ENCODE results near the gene KCNJ10. TPM values are rescaled to one million over a fixed set of nuclear protein-coding genes. Genes with fewer than 3 reads are reported as not detected.
A peak's percentile ranks its signal among the peaks of the same experiment; 100 is the strongest.
"Not testable (repeated sequence)": the region's sequence is repeated elsewhere in the genome, so short reads cannot be mapped to it uniquely, and the experiment has no call there.

The KCNJ10 gene
- total RNA-seq, result not detected

DNA sequence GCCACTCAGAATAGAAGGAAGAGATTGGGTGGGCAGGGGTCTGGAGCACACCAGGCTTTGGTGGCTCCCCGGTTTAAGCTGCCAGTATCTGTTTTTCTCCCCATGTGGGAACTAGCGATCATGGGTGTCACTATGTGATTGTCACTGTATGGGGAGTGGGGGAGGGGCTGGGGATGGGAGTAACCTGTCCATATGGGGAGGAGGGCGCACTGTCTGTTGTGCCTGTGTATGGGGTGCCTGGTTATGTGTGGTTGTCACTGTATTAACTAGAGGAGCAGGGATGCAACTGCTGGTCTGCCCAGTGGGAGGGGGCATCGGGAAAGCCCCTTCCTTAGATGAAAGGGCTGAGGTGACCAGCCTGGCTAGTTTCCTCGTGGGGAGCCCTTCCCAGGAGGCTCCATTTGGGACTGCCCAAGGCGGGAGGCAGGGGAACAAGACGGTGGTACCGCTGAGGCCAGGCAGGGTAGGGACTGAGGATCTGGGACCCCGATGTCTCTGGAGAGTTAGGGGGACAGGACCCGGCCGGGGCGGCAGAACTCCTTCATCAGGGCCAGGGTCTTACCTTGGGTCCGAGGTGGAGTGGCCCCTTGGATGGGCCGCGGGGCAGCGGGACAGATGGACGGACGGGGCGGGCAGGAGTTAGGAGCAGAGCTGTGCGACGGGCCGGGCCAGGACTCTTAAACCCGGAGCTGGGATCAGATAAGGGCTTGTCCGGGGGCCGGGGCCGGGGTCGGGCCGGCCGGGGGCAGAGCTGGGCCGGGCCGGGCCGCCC is at the start of gene KCNJ10:
KCNJ10 (minus strand) TSS at position 701 of the 772 bp plus-strand sequence. CDS start 27,628 bp downstream, outside the sequence.
- ATAC-seq (ENCODE audit: low read depth) (no peak), DNase-seq (no peak)
- POLR2A ChIA-PET, result interaction anchor here (0.5 kb wide), 1 partner anchor 66 kb away, joined by 3 read pairs; no protein-coding TSS in a partner anchor

DNA sequence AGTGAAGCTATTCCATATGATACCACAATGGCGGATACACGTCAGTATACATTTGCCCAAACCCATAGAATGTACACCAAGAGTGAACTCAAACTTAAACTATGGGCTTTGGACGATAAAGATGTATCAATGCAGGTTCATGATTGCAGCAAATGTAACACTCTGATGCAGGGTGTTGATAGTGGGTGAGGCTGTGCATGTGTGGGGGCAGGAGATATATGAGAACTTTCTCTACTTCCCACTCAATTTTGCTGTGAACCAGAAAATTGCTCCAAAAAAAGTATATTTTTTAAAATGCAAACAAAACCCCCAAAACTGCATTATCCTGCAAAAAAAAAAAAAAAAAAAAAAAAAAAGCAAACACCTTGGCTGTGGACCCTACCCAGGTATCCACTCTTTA is 49.0 kb upstream of the KCNJ10 start:
- no peak for DNase-seq
- no peaks in the 10 kb centered on the region for H3K36me3 Mint-ChIP-seq
- peaks cover 12% of the 10 kb centered on the region for H3K27me3 Mint-ChIP-seq
- H3K4me3 Mint-ChIP-seq, result no peak overlapping the region
- ATAC-seq (ENCODE audit: low read depth), result no peak
- H3K9me3 Mint-ChIP-seq, result no peaks in the 10 kb centered on the region
- H3K4me1 Mint-ChIP-seq, result no peaks in the 10 kb centered on the region
- POLR2A ChIA-PET, result no interaction called here
- no peak overlapping the region for H3K27ac Mint-ChIP-seq

More for the DNA sequence above, at the start of gene KCNJ10:
- Mint-ChIP-seq H3K4me1 (peaks cover 13% of the 10 kb centered on the region), H3K36me3 (peaks cover 2% of the 10 kb centered on the region), H3K9me3 (no peaks in the 10 kb centered on the region), H3K4me3 (peak within 1 kb of the TSS; percentile 91), H3K27ac (no peak within 1 kb of the TSS), H3K27me3 (peaks cover 47% of the 10 kb centered on the region)

GRCh38 chr1:160117709-160118183 is 47.8 kb upstream of the KCNJ10 start:
- DNase-seq (no peak), ATAC-seq (ENCODE audit: low read depth) (no peak)
- Mint-ChIP-seq H3K4me3 (no peak overlapping the region), H3K27ac (no peak overlapping the region), H3K4me1 (no peaks in the 10 kb centered on the region), H3K9me3 (no peaks in the 10 kb centered on the region), H3K36me3 (no peaks in the 10 kb centered on the region), H3K27me3 (peaks cover 14% of the 10 kb centered on the region)
- POLR2A ChIA-PET, result no interaction called here

GRCh38 chr1:160117300-160117699 is 47.3 kb upstream of the KCNJ10 start:
- ATAC-seq (ENCODE audit: low read depth) (no peak), DNase-seq (no peak)
- POLR2A ChIA-PET, result no interaction called here
- H3K9me3 Mint-ChIP-seq, result no peaks in the 10 kb centered on the region
- H3K4me3 Mint-ChIP-seq, result no peak overlapping the region
- peaks cover 14% of the 10 kb centered on the region for H3K27me3 Mint-ChIP-seq
- H3K36me3 Mint-ChIP-seq, result no peaks in the 10 kb centered on the region
- no peaks in the 10 kb centered on the region for H3K4me1 Mint-ChIP-seq
- H3K27ac Mint-ChIP-seq, result no peak overlapping the region

DNA sequence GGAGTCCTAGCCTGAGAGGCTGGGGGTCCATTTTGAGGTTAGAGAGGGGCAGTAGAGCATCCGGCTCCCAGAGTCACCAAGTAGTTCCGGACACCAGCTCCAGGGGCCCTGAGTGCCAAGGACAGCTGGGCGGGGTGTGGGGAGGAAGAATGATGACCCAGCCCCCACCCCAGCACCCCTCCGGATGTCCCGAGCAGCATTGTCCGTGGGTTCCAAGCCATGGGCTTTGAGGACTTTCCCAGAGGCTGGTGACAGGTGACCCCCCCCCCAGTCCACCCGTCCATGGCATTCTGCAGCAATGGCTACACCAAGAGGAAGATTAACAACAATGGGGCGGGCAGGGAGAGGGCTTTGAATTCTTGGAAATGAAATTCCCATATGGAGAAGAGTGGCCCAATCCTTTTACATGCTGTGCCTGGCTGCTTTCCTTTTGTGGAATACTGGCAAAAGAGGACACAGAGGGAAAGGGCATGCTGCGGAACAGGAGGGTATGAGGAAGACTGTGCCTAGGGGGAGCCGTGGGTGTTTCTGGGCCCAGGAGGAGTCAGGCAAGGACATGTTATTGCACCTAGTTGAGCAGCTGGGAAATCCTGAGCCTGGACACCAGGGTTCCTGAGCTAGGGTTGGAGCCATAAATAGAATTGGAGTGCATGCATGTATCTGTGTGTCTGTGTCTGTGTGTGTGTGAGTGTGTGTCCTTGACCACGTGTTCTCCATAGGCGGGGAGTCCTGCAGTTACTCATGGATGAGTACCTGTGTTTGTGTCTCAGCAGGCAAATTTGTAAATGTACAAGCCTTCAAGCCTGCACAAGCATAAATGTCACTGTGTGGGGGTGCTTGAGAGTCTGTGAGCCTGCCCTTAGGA is 46.6 kb upstream of the KCNJ10 start:
- Mint-ChIP-seq H3K36me3 (no peaks in the 10 kb centered on the region), H3K27me3 (peaks cover 14% of the 10 kb centered on the region), H3K4me3 (no peak overlapping the region), H3K9me3 (no peaks in the 10 kb centered on the region), H3K27ac (no peak overlapping the region), H3K4me1 (no peaks in the 10 kb centered on the region)
- POLR2A ChIA-PET, result no interaction called here
- ATAC-seq (ENCODE audit: low read depth), result no peak
- no peak for DNase-seq

GRCh38 chr1:160115545-160116282 is 45.8 kb upstream of the KCNJ10 start, which contains the start of gene ATP1A2:
Gene ATP1A2, plus strand, starts transcription at chr1:160115759. Its CDS starts 103 bp downstream, at chr1:160115862.
- no peak within 1 kb of the TSS for H3K4me3 Mint-ChIP-seq
- H3K9me3 Mint-ChIP-seq, result no peaks in the 10 kb centered on the region
- ATAC-seq (ENCODE audit: low read depth) (no peak), DNase-seq (no peak)
- POLR2A ChIA-PET, result no interaction called here
- H3K4me1 Mint-ChIP-seq, result no peaks in the 10 kb centered on the region
- no peaks in the 10 kb centered on the region for H3K36me3 Mint-ChIP-seq
- H3K27ac Mint-ChIP-seq, result no peak within 1 kb of the TSS
- peaks cover 17% of the 10 kb centered on the region for H3K27me3 Mint-ChIP-seq

DNA sequence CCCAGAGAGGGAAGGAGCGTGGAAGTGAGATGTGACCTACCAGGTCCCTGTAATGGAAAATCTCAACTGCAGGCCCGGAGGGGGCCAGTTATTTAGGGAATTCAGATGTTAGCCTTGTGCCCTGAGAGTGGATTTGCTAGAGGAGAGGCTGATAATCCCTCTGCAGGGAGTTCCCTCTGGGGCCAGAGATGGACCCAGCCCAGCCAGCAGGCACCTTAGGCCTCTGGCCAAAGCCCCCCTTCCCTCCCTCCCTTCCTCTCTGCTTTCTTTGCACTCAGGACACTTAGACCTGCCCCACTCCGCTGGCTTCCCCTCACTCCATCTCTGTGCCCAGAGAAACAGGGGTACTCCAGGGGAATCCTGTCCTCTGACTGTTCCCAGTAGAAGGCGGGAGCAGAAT is 44.1 kb upstream of the KCNJ10 start:
- DNase-seq (no peak), ATAC-seq (ENCODE audit: low read depth) (no peak)
- H3K4me3 Mint-ChIP-seq, result no peak overlapping the region
- no peaks in the 10 kb centered on the region for H3K4me1 Mint-ChIP-seq
- POLR2A ChIA-PET, result no interaction called here
- no peak overlapping the region for H3K27ac Mint-ChIP-seq
- H3K27me3 Mint-ChIP-seq, result peaks cover 19% of the 10 kb centered on the region
- no peaks in the 10 kb centered on the region for H3K9me3 Mint-ChIP-seq
- H3K36me3 Mint-ChIP-seq, result no peaks in the 10 kb centered on the region

- H3K9me3 Mint-ChIP-seq, result no peaks in the 10 kb centered on the region
- POLR2A ChIA-PET, result no interaction called here
- DNase-seq (no peak), ATAC-seq (ENCODE audit: low read depth) (no peak)
- peaks cover 2% of the 10 kb centered on the region for H3K4me1 Mint-ChIP-seq
- H3K4me3 Mint-ChIP-seq, result no peak overlapping the region
- peaks cover 16% of the 10 kb centered on the region for H3K27me3 Mint-ChIP-seq
- no peaks in the 10 kb centered on the region for H3K36me3 Mint-ChIP-seq
- no peak overlapping the region for H3K27ac Mint-ChIP-seq
These were observed 43.4 kb upstream of the KCNJ10 start for GRCh38 chr1:160113407-160113806.

DNA sequence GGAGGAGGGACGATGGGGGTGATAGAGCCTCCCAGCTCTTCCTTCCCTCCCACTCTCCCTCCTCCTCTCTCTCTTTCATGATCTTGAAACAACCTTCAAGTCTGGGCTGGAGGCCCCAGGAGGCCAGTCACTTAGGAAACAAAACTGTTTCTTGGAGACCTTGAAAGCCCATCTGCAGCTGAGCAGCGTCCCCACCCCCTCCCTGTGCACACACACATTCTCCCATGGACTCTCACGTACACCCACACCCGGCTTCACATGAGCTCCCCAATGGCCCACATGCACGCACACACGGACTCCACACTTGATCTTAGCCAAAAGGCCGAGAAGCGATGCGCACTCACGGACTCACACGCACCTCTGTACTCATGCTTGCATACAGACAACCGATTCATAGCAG is 42.4 kb upstream of the KCNJ10 start:
- H3K27ac Mint-ChIP-seq, result no peak overlapping the region
- POLR2A ChIA-PET, result no interaction called here

GRCh38 chr1:160111462-160111861 is 41.5 kb upstream of the KCNJ10 start:
- H3K4me1 Mint-ChIP-seq; H3K9me3 Mint-ChIP-seq; H3K4me3 Mint-ChIP-seq; H3K36me3 Mint-ChIP-seq; H3K27ac Mint-ChIP-seq; ATAC-seq (ENCODE audit: low read depth); DNase-seq; POLR2A ChIA-PET: not testable (repeated sequence)
- H3K27me3 Mint-ChIP-seq, result peaks cover 14% of the 10 kb centered on the region

More for the DNA sequence above, 42.4 kb upstream of the KCNJ10 start:
- H3K36me3 Mint-ChIP-seq, result no peaks in the 10 kb centered on the region
- no peaks in the 10 kb centered on the region for H3K9me3 Mint-ChIP-seq
- DNase-seq (no peak), ATAC-seq (ENCODE audit: low read depth) (no peak)
- peaks cover 2% of the 10 kb centered on the region for H3K4me1 Mint-ChIP-seq
- H3K27me3 Mint-ChIP-seq, result peaks cover 13% of the 10 kb centered on the region
- H3K4me3 Mint-ChIP-seq, result no peak overlapping the region

DNA sequence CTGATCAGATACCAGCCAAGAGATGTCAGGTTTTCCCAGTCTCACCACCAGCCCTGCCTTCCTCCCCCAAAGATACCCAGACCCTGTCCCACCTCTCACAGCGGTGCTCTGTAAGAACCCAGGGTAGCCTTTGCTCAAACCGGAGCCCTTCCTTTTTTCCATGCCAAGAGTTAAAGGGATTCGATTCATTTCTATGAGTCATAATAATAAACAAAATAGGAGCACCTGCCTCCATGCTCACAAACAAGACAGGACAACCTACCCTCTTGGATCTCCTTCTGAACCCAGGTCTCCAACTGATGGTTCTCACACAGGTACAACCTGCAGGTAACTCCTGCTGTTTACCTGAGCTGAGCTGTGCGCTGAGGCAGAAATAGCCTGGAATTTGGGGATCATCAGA is 39.7 kb upstream of the KCNJ10 start:
- peaks cover 2% of the 10 kb centered on the region for H3K4me1 Mint-ChIP-seq
- POLR2A ChIA-PET, result no interaction called here
- H3K4me3 Mint-ChIP-seq, result no peak overlapping the region
- H3K36me3 Mint-ChIP-seq, result no peaks in the 10 kb centered on the region
- H3K9me3 Mint-ChIP-seq, result no peaks in the 10 kb centered on the region
- no peak for DNase-seq
- no peak for ATAC-seq (ENCODE audit: low read depth)
- no peak overlapping the region for H3K27ac Mint-ChIP-seq
- peaks cover 10% of the 10 kb centered on the region for H3K27me3 Mint-ChIP-seq

GRCh38 chr1:160108888-160109662 is 39.1 kb upstream of the KCNJ10 start:
- H3K4me3 Mint-ChIP-seq, result no peak overlapping the region

More at GRCh38 chr1:160108888-160109662, 39.1 kb upstream of the KCNJ10 start:
- ATAC-seq (ENCODE audit: low read depth) (peak; percentile 58), DNase-seq (no peak)
- Mint-ChIP-seq H3K4me1 (peaks cover 2% of the 10 kb centered on the region), H3K36me3 (no peaks in the 10 kb centered on the region), H3K27ac (peak overlapping the region; percentile 49), H3K9me3 (no peaks in the 10 kb centered on the region), H3K27me3 (peaks cover 10% of the 10 kb centered on the region)
- POLR2A ChIA-PET, result no interaction called here

All from activated naive CD8-positive, alpha-beta T cell treated with anti-CD3 and anti-CD28 coated beads, Interleukin-2, amount 10 ng/mL, durations not matched to agents 7 days and 5 days (primary cell).